Measurements from ENCODE around the gene SHMT2.

SHMT2 gene

DNA sequence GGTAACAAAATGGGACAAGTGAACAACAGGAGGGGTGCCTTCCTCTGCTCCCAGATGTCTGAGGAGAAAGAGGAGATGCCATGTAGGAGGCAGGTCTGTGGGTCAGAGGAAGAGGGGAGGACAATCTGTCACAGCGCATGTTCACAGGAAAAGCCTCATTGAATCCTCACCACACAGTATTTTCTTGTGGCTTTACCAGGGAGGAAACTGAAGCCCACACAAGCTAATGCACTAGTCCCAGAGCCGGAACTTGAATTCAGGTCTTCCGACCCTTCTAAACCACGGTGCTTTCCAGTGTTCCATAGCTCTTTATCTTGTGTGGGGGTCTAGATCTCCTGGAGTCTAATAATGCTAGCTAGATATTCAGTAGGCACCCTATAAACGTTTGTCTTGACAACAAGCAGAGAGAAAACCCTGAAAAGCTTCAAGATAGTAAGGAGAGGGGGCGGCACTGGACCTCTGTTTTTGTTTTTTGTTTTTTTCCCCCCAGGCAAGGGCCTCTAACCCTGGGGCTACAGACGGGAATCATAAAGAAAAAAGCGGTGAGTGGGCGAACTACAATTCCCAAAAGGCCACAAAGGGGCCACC, 371 bp upstream of the SHMT2 start:
- no peak for DNase-seq

DNA sequence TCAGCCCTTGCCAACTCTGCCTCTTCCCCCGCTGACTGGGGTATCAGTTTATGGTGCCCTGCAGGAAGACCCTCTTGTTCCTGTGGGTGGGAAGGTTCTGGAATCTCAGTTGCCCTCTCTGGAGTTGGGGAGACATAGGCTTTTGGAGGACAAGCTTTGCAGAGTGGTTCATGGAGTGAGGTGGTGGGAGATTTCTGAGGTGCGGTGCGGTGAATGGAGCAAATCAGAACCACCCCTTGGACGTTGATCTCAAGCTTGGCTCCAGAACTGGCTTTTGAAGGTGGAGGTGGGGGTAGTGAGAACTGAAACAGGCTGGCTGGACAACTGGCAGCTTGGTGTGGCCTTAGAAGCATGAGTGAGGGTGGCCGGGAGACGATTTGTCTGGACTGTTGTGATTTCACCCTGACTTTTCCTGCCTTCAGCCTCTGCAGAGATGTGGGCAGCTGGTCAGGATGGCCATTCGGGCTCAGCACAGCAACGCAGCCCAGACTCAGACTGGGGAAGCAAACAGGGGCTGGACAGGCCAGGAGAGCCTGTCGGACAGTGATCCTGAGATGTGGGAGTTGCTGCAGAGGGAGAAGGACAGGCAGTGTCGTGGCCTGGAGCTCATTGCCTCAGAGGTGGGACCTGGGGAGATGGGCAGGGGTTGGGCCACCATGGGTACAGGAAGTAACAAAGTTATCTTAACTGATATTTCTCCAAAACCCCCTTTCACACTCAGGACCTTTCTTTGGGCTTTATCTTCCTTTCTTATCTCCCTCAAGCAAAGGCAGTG, 1.1 kb downstream of the SHMT2 start:
- DNase-seq, result no peak

DNA sequence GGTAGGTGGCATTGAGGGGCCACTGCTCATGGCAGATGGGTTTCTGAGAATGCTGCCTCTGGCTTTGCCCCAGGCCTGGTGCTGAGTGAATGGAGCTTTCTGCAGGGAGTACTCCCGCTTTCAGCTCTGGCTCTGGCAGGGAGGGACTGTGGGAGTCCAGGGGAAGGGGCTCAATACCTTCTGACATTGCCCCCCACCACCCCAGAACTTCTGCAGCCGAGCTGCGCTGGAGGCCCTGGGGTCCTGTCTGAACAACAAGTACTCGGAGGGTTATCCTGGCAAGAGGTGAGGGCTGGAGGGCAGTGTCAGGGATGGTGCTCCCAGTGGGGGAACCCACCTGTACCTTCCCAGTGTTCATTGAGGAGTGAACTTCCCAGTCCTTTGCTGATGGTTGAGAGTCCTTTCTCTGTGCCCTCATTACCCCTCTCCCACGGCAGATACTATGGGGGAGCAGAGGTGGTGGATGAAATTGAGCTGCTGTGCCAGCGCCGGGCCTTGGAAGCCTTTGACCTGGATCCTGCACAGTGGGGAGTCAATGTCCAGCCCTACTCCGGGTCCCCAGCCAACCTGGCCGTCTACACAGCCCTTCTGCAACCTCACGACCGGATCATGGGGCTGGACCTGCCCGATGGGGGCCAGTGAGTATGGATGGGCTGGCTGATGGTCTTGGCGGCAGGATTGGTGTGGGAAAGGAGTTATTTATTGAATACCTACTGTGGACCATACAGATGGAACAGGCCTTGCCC, 1.9 kb downstream of the SHMT2 start:
- no peak for DNase-seq

DNA sequence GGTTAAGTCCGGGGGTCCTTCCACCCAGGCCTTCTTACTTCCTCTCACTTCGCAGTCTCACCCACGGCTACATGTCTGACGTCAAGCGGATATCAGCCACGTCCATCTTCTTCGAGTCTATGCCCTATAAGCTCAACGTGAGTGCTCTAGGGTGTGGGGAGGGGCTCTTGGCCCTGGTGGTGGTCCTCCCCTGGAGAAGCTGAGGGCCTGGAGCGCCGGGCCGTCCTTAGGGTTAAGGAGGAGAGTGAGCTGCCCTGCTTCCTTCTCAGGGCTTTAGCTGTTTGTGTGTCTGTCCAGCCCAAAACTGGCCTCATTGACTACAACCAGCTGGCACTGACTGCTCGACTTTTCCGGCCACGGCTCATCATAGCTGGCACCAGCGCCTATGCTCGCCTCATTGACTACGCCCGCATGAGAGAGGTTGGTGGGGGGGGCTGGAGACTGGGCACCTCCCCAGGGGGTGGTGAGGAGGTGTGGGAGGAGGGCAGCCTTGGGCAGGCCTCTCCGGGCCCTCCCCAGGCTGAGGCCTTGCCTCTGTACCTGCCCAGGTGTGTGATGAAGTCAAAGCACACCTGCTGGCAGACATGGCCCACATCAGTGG, 2.7 kb downstream of the SHMT2 start:
- DNase-seq, result no peak

DNA sequence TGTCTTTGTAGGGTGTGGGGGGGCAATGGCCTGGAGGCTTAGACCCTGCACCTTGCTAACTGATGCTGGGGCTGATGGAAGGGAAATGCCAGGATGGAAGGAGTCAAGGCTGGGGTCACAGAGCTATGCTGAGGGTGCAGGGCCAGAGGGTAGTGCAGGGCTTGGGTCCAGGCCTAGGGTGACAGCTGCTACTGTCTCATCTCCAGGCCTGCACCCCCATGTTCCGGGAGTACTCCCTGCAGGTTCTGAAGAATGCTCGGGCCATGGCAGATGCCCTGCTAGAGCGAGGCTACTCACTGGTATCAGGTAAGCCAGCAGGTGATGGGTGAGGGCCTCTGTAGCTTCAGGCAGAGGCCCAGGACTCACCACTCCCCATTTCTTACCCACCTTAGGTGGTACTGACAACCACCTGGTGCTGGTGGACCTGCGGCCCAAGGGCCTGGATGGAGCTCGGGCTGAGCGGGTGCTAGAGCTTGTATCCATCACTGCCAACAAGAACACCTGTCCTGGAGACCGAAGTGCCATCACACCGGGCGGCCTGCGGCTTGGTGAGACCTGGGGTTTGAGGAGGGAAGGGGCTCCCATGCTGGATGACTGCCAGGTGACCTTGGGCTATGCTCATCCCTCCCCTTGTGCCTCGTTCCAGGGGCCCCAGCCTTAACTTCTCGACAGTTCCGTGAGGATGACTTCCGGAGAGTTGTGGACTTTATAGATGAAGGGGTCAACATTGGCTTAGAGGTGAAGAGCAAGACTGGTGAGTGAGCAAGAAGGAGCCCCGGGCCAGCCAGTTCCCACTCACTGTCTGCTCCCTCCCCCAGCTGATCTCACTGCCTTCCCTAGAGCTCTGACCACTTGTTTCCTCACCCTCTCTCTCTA, 4.1 kb downstream of the SHMT2 start:
- no peak for DNase-seq

DNA sequence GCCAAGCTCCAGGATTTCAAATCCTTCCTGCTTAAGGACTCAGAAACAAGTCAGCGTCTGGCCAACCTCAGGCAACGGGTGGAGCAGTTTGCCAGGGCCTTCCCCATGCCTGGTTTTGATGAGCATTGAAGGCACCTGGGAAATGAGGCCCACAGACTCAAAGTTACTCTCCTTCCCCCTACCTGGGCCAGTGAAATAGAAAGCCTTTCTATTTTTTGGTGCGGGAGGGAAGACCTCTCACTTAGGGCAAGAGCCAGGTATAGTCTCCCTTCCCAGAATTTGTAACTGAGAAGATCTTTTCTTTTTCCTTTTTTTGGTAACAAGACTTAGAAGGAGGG, 4.7 kb downstream of the SHMT2 start:
- DNase-seq, result no peak

DNA sequence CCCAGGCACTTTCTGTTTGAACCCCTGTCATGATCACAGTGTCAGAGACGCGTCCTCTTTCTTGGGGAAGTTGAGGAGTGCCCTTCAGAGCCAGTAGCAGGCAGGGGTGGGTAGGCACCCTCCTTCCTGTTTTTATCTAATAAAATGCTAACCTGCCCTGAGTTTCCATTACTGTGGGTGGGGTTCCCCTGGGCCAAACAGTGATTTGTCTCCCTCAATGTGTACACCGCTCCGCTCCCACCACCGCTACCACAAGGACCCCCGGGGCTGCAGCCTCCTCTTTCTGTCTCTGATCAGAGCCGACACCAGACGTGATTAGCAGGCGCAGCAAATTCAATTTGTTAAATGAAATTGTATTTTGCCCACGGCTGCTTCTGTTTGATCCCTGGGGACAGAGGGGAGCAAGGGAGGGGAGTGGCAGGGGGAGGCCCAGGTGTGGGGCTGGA, 5.1 kb downstream of the SHMT2 start:
- no peak for DNase-seq

DNA sequence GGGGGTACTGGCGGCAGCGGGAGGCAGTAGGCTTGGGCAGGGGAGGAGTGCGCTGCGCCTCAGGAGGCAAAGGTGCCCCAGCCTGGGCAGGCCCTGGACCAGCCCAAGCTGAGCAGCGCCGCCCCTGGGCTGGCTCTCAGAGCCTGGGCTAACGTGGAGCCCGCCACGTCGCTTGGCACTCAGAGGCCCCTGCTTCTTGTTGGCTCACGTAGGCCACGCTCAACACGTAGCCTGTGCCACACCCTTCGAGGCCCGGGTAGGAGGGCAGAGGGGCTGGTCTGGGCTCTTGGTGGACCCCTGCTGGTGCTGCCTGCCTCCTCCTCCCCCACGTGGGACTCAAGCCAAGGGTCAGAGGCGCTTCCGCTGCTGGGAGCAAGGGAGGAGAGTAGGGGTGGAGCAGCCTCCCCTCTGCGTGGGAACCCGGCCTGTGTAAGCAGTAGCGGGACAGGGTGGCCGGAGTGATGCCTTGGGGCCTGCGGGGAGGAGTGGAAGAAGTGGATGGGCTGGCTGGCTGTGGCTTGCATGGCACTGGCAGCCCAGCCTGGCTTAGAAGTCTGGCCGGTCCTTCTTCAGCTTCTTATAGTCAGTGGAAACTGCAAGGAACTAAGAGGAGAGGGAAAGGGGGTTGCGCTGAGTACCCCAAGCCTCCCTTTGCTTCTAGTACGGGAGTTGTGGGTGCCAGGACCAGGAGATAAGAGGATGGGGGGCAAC, 5.7 kb downstream of the SHMT2 start:
- DNase-seq, result no peak

DNA sequence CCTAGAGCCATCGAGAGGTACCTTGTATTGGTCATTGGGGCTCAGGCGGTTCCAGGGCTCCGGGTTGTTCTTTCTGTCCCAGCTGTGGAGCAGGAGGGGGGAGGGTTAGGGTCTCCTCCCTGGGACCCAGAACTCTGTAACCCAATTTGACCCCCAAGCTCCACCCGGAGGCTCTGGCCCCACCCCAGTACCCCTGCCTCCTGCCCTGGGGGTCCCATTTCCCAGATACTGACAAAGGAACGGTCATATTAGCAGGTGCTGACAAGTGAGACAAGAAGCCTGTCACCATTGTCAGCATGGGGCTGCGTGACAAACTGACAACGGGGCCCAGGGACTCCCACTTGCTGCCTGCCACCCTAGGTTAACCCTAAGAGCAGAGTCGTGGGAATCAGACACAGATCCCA, 6.2 kb downstream of the SHMT2 start:
- DNase-seq, result no peak

DNA sequence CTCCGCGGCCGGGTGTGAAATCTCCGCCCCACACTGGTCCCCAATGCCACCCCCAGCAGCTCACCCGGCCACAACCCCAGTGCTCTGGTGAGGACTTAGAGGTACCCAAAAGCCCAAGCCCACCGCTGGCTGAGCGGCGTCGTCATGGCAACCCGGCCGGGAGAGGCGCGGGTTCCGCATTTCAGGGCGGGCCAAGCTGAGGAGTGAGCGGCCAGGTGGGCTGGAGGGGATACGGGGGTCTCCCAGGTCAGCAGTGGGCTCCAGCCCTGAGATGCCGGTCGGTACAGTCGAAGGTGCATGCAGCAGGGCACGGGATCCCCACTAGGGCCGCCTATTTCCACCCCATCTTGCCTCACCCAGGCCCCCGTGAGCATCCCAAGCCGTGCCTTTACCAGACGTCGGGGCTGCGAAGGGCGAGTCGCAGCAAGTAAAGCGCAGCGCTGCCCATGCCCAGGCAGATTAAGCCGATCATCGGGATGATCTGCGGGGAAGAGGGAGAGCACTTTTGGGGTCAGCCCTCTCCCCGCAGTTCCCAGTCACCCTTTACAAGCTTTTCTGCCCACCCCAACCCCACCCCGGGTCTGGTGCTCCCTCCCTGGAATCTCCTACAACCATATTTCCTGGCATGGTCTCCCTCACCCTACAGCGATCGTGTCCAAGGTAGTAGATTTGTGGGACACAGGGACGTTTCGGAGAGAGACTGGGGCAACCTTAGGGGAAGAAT, 6.9 kb downstream of the SHMT2 start:
- DNase-seq, result no peak

DNA sequence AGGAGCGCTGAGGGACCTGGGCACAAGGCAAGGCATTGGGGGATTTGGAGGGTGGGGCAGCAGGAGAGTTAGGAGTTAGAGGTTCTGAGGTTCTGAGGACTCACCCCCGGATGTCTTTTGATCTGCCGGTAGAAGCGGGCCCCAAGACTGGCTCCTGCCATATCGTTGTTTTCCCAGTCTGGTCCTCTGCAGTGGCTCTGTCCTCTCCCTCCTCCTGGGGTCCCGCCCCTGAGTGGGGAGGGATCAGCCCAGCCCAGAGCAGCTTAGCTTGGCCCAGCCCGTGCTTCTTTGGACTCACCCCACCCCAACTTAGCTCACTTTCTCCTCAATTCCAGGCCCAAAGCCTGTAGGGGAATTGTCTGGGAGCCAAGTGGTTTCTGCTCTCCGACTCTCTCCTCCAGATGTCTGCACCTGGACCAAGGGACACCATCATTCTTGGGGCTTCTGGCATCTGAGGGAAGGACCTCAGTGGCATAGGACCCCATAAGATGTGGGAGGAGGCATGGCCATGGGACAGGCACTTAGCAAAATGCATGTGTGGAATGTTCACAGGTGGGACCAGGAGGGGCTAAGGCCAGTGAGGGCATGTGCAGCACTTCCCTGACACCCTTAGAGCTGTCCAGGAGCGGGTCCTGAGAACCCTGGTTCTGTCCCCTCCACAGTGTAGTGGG, 7.5 kb downstream of the SHMT2 start:
- DNase-seq, result no peak

DNA sequence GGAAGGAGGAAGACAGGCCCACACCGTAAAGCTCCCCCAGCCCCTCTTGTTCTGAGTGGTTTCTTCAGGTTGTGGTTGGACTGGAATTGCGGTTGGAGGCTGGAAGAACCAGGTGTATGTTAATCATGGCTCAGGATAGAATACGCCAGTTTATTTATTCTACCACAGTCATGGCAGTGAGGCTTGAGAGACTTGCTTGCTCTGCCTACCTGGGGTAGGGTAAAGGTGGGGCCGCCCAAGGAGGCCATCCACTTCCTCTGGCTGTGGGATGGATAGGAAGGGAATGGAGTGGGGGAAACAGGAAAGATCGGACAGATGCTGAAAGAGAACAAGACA, 8.1 kb downstream of the SHMT2 start:
- no peak for DNase-seq

DNA sequence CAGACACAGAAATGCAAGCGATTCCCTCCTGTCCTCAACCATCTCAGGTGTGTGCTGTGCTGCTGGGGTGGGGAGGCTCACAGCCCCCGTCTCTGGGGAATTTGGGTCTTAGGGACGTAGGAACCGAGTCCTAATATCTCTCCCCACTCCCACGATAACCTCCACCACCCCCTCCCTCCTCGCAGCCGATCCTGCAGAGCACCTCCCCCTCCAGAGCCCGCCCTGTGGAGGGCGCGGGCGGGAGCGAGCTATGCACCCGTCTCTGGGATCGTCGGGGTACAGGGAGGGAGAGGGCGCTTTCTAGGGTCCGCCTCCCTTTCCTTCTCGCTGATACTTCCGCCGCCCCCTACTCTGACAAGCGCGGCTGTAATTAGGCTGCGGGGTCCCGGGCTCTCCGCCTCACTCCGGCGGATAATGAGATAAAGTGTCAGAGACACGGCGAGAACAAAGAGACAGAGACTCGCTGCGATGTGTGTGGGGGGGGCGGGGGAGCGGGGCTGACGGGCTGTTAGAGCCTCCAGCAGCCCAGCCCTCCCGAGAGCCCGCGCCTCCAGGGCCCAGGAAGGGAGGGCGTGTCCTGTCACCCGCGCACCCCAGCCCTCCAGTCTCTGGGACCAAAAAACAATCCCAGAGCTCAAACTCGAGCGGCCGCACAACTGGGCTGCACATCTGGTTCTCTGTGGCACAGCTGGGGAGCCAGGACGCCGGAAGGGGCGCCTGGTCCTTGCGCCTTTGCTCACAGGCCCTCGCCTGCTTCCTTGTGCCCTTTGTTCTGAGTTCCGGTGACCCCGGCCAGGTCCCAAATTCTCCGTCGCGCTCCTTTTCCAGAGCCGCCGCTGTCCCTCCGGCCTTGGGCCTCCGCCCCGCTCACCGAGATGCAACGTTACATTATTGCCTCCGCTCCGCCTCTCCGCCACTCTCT, 8.7 kb downstream of the SHMT2 start:
- no peak for DNase-seq

DNA sequence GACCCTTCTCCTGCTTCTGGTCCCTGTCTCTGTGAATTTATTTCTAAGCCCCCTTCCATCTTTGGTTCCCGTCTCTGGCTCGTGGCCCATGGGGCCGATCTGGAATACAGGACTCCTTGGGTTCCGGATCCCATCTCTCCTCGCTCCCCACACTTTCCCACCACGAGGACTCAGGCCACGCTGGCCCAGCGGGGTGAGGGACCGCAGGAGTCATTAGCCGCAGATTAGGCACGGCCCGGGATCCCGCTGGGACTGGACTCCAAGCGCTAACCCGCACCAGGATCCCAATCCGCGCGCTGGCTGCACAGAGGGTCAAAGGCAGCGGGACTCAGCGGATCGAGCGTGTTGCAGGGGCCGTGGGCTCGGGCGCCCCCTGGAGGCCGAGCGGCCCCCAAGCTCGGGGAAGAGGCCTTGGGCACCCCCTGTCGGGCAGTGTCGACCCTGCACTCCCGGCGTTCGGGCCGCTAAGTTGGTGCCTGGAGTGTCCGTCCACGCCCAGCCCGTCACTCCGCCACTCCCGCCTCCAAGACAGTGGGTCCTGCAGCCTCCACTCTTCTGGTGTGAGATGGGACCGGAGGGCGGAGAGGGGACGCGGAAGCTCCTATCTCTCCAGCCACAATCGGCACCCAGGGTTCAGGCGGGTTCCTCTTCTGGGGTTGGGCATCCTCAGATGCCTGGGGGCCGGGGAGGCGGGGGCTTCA, 9.5 kb downstream of the SHMT2 start:
- DNase-seq, result peak; percentile 68

DNA sequence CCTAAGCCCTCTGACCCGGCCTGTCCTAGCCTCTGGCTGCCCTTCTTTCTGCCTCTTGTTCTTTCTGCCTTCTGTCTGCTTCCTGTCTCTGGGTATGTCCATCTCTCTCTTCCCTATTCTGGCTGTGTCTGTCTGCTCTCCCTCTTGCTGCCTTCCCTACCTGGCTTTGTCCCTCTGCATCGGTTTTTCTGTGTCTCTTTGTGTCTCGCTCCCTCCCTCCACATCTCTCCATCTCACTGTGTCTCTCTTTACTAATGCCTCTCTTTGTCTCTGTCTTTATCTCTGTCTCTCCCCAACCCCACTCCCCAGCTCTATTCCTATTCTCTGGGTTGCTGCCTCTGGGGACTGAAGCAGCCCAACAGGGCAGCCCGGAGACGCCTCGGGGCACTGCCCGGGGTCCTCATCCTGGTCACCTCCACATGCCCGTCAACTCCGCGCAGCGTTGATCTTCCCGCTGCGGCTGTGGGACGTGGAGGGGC, 10.1 kb downstream of the SHMT2 start:
- DNase-seq, result no peak

DNA sequence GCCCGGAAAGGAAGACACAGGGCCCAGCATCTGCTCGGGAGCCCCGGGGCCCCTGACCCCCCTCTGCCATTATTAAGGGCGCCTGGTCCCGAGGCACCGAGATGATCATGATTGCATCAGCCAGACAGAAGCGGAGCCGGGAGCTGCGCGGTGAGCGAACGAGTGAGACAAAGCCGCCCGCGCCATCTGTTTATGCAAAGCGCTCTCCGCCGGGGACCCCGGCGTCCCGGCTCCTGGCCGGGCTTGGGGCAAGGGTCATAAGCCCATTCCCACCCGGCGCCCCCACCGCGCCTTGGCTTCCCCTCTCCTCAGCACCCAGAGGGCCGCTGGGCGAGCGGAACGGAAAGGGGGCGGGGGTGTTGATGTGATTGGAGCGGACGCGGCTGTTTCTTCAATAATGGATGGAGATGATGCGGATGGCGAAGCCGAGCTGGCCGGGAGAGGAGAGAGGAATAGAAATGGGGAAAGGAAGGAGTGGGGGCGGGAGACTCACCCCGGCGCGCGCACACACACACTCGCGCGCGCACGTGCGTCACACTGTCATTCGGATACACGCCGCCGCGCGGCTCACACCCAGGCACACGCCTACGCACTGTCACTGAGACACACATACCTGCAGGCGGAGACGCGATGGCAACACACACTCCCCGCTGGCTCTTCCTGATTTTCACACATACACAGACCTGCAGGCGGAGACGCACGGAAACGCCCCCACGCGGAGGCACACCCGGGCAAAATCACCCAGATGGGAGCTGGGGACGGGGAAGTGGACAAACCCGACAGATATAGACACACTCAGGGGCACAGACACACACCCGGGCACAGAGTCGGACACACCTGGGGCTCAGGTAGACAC, 10.8 kb downstream of the SHMT2 start:
- DNase-seq, result peak; percentile 40

DNA sequence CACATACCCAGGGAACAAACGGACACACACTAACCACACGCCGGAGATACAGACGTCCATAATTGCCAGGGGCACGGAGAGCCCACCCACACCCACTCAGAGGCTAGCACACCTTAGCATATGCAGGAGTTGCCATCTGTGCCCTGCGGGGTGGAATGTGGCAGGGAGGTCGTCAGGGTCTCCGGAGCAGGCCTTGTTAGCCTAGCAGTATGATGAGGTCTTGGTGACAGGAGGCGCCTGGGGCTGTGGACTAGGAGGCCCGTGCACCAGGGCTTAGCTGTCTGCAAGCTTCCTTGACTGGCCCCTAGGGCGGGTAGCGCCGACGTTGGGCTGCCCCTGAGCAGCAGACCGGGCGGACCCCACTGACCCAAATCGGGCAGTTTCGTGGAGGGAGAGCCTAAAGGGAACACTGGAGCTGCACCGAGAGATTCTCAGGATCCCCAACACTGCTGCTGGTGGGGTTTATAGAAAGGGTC, 11.5 kb downstream of the SHMT2 start:
- DNase-seq, result no peak
